HK-2 (cell line): ENCODE data around the gene JPH3.

Experiments
- DNase-seq: peaks from one replicate; pipeline ENCODE4 v3.0.0-alpha.2; 2018; ENCODE audit not compliant: unreplicated experiment

JPH3 gene

GRCh38 chr16:87740909-87741424 is 138.7 kb downstream of the JPH3 start:
- no peak for DNase-seq

- no peak for DNase-seq
Observed at GRCh38 chr16:87741700-87742415, 139.6 kb downstream of the JPH3 start.

GRCh38 chr16:87742781-87743490 is 140.6 kb downstream of the JPH3 start:
- no peak for DNase-seq

- no peak for DNase-seq
Observed at GRCh38 chr16:87744750-87745514, 142.6 kb downstream of the JPH3 start.

- DNase-seq, result no peak
Observed at GRCh38 chr16:87746178-87746577, 143.9 kb downstream of the JPH3 start.
